ENCODE data around the gene SCAMP5.

GRCh38 chr15:75051191-75051608, 55.8 kb downstream of the SCAMP5 start:
- TF ChIP-seq HDAC2 (IDR thresholded peaks at IDR 0.05) (no peak), CTCF (IDR thresholded peaks at IDR 0.05) (no peak), CHD2 (IDR thresholded peaks at IDR 0.05; ENCODE audit: low read length, partially characterized antibody) (no peak), POLR2A (IDR thresholded peaks at IDR 0.05; ENCODE audit: low read length) (no peak), RCOR1 (IDR thresholded peaks at IDR 0.05; ENCODE audit: low read depth, low read length) (no peak), CEBPB (IDR thresholded peaks at IDR 0.05) (no peak), RFX5 (IDR thresholded peaks at IDR 0.05) (no peak), MAZ (IDR thresholded peaks at IDR 0.05; ENCODE audit: borderline replicate concordance, low read depth, low read length) (no peak), JUNB (IDR thresholded peaks at IDR 0.05) (no peak)

Data from A549 (cell line).